Measurements from ENCODE around the gene MT1X.
"Not testable (repeated sequence)": the region's sequence is repeated elsewhere in the genome, so short reads cannot be mapped to it uniquely, and the experiment has no call there.

MT1X gene

GRCh38 chr16:56671691-56672090 is 10.6 kb upstream of the MT1X start:
- H3K4me1 ChIP-seq (ENCODE audit: control insufficient read depth, insufficient read depth, low read length); H3K9me3 ChIP-seq (ENCODE audit: control insufficient read depth, insufficient read depth, low read depth, low read length); POLR2A ChIA-PET; H3K36me3 ChIP-seq (ENCODE audit: control insufficient read depth in 2 of 2, insufficient read depth in 1 of 2, low read length in 2 of 2); H3K27ac ChIP-seq (ENCODE audit: extremely low read depth, low read depth, low read length); H3K4me3 ChIP-seq (ENCODE audit: low read depth, low read length): not testable (repeated sequence)
- CTCF ChIA-PET = interaction anchor here (3.4 kb wide), 1 partner anchor 30 kb away, joined by 31 read pairs; no protein-coding TSS in a partner anchor

GRCh38 chr16:56672171-56672570 is 10.1 kb upstream of the MT1X start:
- CTCF ChIA-PET = interaction anchor here (3.4 kb wide), 1 partner anchor 30 kb away, joined by 31 read pairs; no protein-coding TSS in a partner anchor
- H3K4me3 ChIP-seq (ENCODE audit: low read depth, low read length); H3K9me3 ChIP-seq (ENCODE audit: control insufficient read depth, insufficient read depth, low read depth, low read length); H3K36me3 ChIP-seq (ENCODE audit: control insufficient read depth in 2 of 2, insufficient read depth in 1 of 2, low read length in 2 of 2); H3K4me1 ChIP-seq (ENCODE audit: control insufficient read depth, insufficient read depth, low read length); POLR2A ChIA-PET; H3K27ac ChIP-seq (ENCODE audit: extremely low read depth, low read depth, low read length): not testable (repeated sequence)
- peak; percentile 71 for TF ChIP-seq EGR2 (tag by site-specific recombination; IDR thresholded peaks at IDR 0.05; ENCODE audit: low read depth)
- TF ChIP-seq ZNF664 (tag by site-specific recombination; IDR thresholded peaks at IDR 0.05) = peak; percentile 28; the same call in 1 of the 2 replicates

GRCh38 chr16:56672761-56673536 is 9.3 kb upstream of the MT1X start:
- no peak overlapping the region for H3K4me3 ChIP-seq (ENCODE audit: low read depth, low read length)
- no peak overlapping the region for H3K27ac ChIP-seq (ENCODE audit: extremely low read depth, low read depth, low read length)
- H3K36me3 ChIP-seq (ENCODE audit: control insufficient read depth in 2 of 2, insufficient read depth in 1 of 2, low read length in 2 of 2) = no peaks in the 10 kb centered on the region
- POLR2A ChIA-PET = interaction anchor here (1.0 kb wide), 1 partner anchor 17 kb away, joined by 3 read pairs; no protein-coding TSS in a partner anchor
- no peaks in the 10 kb centered on the region for H3K9me3 ChIP-seq (ENCODE audit: control insufficient read depth, insufficient read depth, low read depth, low read length)
- CTCF ChIA-PET = interaction anchor here (1.0 to 3.4 kb wide), 4 partner anchors 25 to 69 kb away, joined by 3 to 31 read pairs (median 6); no protein-coding TSS in a partner anchor
- H3K4me1 ChIP-seq (ENCODE audit: control insufficient read depth, insufficient read depth, low read length) = no peaks in the 10 kb centered on the region
- TF ChIP-seq ZNF660 (tag by site-specific recombination; IDR thresholded peaks at IDR 0.05) = no peak

GRCh38 chr16:56673921-56674320 is 8.3 kb upstream of the MT1X start:
- Histone ChIP-seq H3K27ac (ENCODE audit: extremely low read depth, low read depth, low read length) (no peak overlapping the region), H3K9me3 (ENCODE audit: control insufficient read depth, insufficient read depth, low read depth, low read length) (no peaks in the 10 kb centered on the region), H3K4me3 (ENCODE audit: low read depth, low read length) (no peak overlapping the region), H3K36me3 (ENCODE audit: control insufficient read depth in 2 of 2, insufficient read depth in 1 of 2, low read length in 2 of 2) (no peaks in the 10 kb centered on the region), H3K4me1 (ENCODE audit: control insufficient read depth, insufficient read depth, low read length) (no peaks in the 10 kb centered on the region)
- ChIA-PET POLR2A (no interaction called here), CTCF (interaction anchor here (0.6 to 3.4 kb wide), 9 partner anchors 10 to 218 kb away, joined by 3 to 31 read pairs (median 4); no protein-coding TSS in a partner anchor)
- TF ChIP-seq ZNF658 (tag by site-specific recombination; IDR thresholded peaks at IDR 0.05) (no peak), ZNF529 (tag by site-specific recombination; IDR thresholded peaks at IDR 0.05; ENCODE audit: insufficient replicate concordance) (no peak), ZBTB48 (tag by site-specific recombination; IDR thresholded peaks at IDR 0.05) (no peak), ZNF830 (tag by site-specific recombination; IDR thresholded peaks at IDR 0.05; ENCODE audit: low read depth) (no peak), ZNF175 (tag by site-specific recombination; IDR thresholded peaks at IDR 0.05) (no peak), ZBTB26 (tag by site-specific recombination; optimal IDR thresholded peaks at IDR 0.05) (no peak), ZFHX2 (tag by site-specific recombination; conservative IDR thresholded peaks at IDR 0.05) (no peak), ZNF701 (tag by site-specific recombination; IDR thresholded peaks at IDR 0.05) (no peak), KLF16 (tag by site-specific recombination; IDR thresholded peaks at IDR 0.05) (no peak), ZNF777 (tag by site-specific recombination; IDR thresholded peaks at IDR 0.05; ENCODE audit: borderline replicate concordance) (no peak), ZNF776 (tag by site-specific recombination; IDR thresholded peaks at IDR 0.05; ENCODE audit: borderline replicate concordance) (no peak), ZNF112 (tag by site-specific recombination; IDR thresholded peaks at IDR 0.05) (no peak), KLF1 (tag by site-specific recombination; IDR thresholded peaks at IDR 0.05) (no peak), ZNF184 (tag by site-specific recombination; IDR thresholded peaks at IDR 0.05) (no peak)

GRCh38 chr16:56674570-56674969 is 7.7 kb upstream of the MT1X start:
- POLR2A ChIA-PET; H3K9me3 ChIP-seq (ENCODE audit: control insufficient read depth, insufficient read depth, low read depth, low read length); H3K27ac ChIP-seq (ENCODE audit: extremely low read depth, low read depth, low read length); H3K36me3 ChIP-seq (ENCODE audit: control insufficient read depth in 2 of 2, insufficient read depth in 1 of 2, low read length in 2 of 2); H3K4me1 ChIP-seq (ENCODE audit: control insufficient read depth, insufficient read depth, low read length); H3K4me3 ChIP-seq (ENCODE audit: low read depth, low read length): not testable (repeated sequence)
- CTCF ChIA-PET = interaction anchor here (0.7 to 3.4 kb wide), 5 partner anchors 10 to 98 kb away, joined by 3 to 31 read pairs (median 5); no protein-coding TSS in a partner anchor
